BLaER1 treated with 17β-estradiol and CSF1 and Interleukin-3, amounts not matched to agents 10 nM and 100 nM (cell line): ENCODE results near the gene HS6ST3.
A peak's percentile ranks its signal among the peaks of the same experiment; 100 is the strongest.

Experiments used
- H3K27ac ChIP-seq, 11 experiments: shearing (Covaris generic); formaldehyde crosslinking; 2 replicates each; pipeline ENCODE4 v1.8.1; 2022
- H3K27me3 ChIP-seq, 11 experiments: shearing (Covaris generic); formaldehyde crosslinking; 2 replicates each; pipeline ENCODE4 v1.8.1; 2022
- H3K36me3 ChIP-seq, 11 experiments: shearing (Covaris generic); formaldehyde crosslinking; 2 replicates each; pipeline ENCODE4 v1.8.1; 2022
- H3K4me1 ChIP-seq, 10 experiments: shearing (Covaris generic); formaldehyde crosslinking; 2 replicates each; pipeline ENCODE4 v1.8.1; 2022
- H3K4me2 ChIP-seq, 11 experiments: shearing (Covaris generic); formaldehyde crosslinking; 2 replicates each; pipeline ENCODE4 v1.8.1; 2022
- H3K4me3 ChIP-seq, 10 experiments: shearing (Covaris generic); formaldehyde crosslinking; 2 replicates each; pipeline ENCODE4 v1.8.1; 2022
- H3K9ac ChIP-seq, 11 experiments: shearing (Covaris generic); formaldehyde crosslinking; 2 replicates each; pipeline ENCODE4 v1.8.1; 2022
- H3K9me3 ChIP-seq, 11 experiments: shearing (Covaris generic); formaldehyde crosslinking; replicated peaks in 1 of 11; 2 replicates each; pipeline ENCODE4 v1.8.1; 2022
- H4K20me1 ChIP-seq, 11 experiments: shearing (Covaris generic); formaldehyde crosslinking; 2 replicates each; pipeline ENCODE4 v1.8.1; 2022
- Cebpa-rat ChIP-seq, 11 experiments: shearing (Covaris generic); IDR thresholded peaks; 2 replicates each; pipeline ENCODE4 v1.8.1; 2022

The HS6ST3 gene

DNA sequence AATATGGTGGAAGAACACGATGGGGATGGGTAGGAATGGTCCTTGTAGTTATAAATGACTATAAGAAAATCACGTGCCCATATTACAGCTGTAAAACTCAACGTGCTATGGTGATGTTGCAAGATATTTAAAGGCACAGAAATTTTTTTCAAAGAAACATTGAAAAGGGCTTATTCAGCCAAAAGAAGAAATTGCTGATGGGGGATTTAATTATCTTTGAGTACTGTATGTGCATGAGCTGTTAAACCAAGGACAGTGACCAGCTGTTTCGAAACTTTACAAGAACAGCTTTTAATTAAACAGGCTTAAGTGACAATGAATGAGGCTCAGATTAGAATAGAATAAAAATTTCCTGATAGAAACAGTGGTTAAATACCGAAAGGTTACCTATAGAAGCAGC is 339.0 kb downstream of the HS6ST3 start:
- Histone ChIP-seq H4K20me1 (no peaks in the 10 kb centered on the region), H3K4me1 (0 out of 20 replicates have a peak, but pooled peaks cover 0 to 8% (median 0%) of the 10 kb centered on the region in 10 experiments), H3K4me3 (no peak overlapping the region), H3K27ac (no peak overlapping the region), H3K36me3 (no peaks in the 10 kb centered on the region), H3K9ac (no peak overlapping the region), H3K9me3 (no peaks in the 10 kb centered on the region), H3K4me2 (0 out of 22 replicates have a peak overlapping the region, but pooled peaks of 1 of the 11 experiments have one; percentile 9), H3K27me3 (no peaks in the 10 kb centered on the region)
- no peak for TF ChIP-seq Cebpa-rat (IDR thresholded peaks at IDR 0.05)

DNA sequence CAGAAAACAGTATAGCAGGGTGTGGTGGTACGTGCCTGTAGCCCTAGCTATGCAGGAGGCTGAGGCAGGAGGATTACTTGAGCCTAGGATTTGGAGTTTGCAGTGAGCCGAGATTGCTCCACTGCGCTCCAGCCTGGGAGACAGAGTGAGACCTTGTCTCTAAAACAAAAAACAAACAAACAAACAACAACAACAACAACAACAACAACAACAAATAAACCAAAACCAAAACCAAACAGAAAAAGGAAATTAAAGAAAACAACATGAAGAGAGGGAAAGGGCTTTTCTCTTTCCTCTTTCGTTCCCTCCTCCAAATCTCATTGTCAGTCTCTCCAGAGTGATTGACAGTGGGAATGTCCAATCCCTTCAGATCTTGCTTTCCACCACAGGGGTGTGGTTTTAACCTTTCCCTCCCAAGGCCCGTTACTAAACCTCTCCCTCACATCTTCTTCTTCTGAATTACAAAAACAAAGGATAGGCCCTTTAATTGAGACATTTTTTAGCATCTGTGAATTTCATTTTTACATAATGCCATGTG is 341.2 kb downstream of the HS6ST3 start:
- Histone ChIP-seq H3K36me3 (no peaks in the 10 kb centered on the region), H3K4me2 (no peak overlapping the region), H3K9me3 (no peaks in the 10 kb centered on the region), H3K4me3 (no peak overlapping the region), H4K20me1 (no peaks in the 10 kb centered on the region), H3K27ac (no peak overlapping the region), H3K27me3 (no peaks in the 10 kb centered on the region), H3K9ac (no peak overlapping the region), H3K4me1 (0 out of 20 replicates have a peak, but pooled peaks cover 0 to 8% (median 0%) of the 10 kb centered on the region in 10 experiments)
- TF ChIP-seq Cebpa-rat (IDR thresholded peaks at IDR 0.05): no peak

DNA sequence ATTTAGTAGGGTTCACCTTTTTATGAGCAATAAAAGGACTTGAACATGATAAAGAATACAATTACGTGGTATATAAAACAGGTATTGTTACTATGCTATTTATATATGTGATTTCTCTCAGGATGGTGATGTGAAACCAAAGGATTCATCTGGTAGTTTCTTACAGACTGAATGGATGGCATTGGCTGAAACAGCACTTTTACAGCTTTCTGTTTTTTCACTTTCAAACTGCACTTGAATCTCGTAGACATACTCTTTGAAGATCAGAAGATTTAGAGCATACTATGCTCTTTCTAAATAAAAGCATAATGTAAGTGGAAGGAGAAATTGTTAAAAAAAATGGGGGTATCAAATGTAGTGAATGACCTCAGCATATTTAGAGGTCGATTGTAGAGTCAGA is 354.8 kb downstream of the HS6ST3 start:
- H4K20me1 ChIP-seq: no peaks in the 10 kb centered on the region

DNA sequence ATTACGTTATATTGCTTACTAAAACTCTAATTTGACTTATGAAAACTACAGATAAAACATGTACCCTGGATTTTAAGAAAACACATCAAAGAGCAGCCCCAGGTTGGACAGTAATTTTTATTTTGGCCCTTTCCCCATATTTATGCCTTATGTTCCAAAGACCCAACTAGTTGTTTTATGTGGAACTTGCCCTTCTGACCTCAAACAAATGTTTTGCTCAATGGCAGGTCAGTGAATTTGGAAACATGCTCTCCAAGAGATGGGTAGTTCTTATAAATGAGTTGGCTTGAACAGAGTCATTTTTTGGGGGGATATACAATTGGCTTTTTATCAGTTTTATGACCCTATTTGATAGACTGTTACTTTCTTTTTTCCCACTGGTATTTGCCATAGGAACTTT is 360.0 kb downstream of the HS6ST3 start:
- Histone ChIP-seq H3K27me3 (no peaks in the 10 kb centered on the region), H3K4me3 (no peak overlapping the region), H3K4me1 (no peaks in the 10 kb centered on the region), H4K20me1 (no peaks in the 10 kb centered on the region), H3K9ac (no peak overlapping the region), H3K27ac (no peak overlapping the region), H3K36me3 (no peaks in the 10 kb centered on the region), H3K9me3 (no peaks in the 10 kb centered on the region), H3K4me2 (no peak overlapping the region)
- TF ChIP-seq Cebpa-rat (IDR thresholded peaks at IDR 0.05): no peak

More for the DNA sequence above, 354.8 kb downstream of the HS6ST3 start:
- H3K4me2 ChIP-seq: no peak overlapping the region
- no peaks in the 10 kb centered on the region for H3K36me3 ChIP-seq
- no peaks in the 10 kb centered on the region for H3K4me1 ChIP-seq
- no peak for TF ChIP-seq Cebpa-rat (IDR thresholded peaks at IDR 0.05)
- no peaks in the 10 kb centered on the region for H3K27me3 ChIP-seq
- no peak overlapping the region for H3K27ac ChIP-seq
- no peak overlapping the region for H3K9ac ChIP-seq
- H3K9me3 ChIP-seq: no peaks in the 10 kb centered on the region
- no peak overlapping the region for H3K4me3 ChIP-seq

DNA sequence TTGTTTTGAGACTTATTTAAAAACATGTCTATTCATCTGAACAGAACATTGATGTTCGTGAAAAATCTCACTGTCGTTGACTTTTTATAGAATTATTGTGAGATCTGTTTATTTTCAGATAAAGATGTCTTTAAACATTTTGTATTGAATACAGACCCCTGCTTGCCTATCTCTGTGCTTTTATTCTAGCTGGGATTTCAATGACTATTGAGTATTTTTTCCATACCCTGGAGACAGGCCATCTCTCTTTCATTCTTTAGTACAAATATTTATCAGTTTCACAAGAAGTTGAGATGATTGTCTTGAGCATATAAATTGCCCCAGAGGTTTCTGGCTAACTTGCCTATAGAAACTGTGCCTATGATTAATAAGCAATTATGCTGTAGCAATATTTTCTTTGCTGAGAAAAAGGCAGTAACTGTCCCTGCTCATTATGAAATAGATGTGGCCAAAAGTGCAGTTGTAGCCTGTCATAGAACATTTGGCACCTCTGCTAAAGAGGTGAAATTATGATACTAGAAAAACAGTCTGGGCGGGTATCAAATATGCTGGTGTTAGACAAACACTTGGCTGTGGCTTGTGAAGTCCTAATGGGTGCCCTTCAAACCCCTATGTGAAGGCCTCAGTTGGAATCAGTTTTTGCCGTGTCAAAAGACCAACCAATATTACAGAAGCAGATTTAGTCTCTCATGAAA is 360.6 kb downstream of the HS6ST3 start:
- no peak for TF ChIP-seq Cebpa-rat (IDR thresholded peaks at IDR 0.05)
- no peak overlapping the region for H3K4me3 ChIP-seq
- H3K4me2 ChIP-seq: no peak overlapping the region
- H3K27ac ChIP-seq: no peak overlapping the region
- no peaks in the 10 kb centered on the region for H3K27me3 ChIP-seq
- H3K4me1 ChIP-seq: no peaks in the 10 kb centered on the region
- no peaks in the 10 kb centered on the region for H4K20me1 ChIP-seq
- H3K9me3 ChIP-seq: no peaks in the 10 kb centered on the region
- no peaks in the 10 kb centered on the region for H3K36me3 ChIP-seq
- no peak overlapping the region for H3K9ac ChIP-seq

DNA sequence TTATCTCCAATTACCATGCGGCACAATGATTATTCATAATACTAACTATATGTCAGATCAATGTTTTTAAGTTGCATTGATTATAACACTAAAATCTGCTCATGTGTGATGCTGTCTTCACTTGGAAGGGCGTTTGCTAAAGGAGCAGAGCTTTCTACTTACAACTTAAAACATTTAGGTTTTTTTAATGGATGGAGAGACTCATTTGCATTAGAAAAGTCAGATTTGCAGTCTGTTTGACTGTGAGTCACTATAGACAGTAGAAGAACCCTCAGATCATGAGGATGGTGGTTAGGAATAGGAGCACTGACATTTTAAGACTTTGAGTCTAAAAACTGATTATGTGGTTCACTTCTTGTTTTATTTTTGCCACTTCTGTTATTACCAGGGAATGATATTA is 364.6 kb downstream of the HS6ST3 start:
- TF ChIP-seq Cebpa-rat (IDR thresholded peaks at IDR 0.05): no peak
- Histone ChIP-seq H3K36me3 (no peaks in the 10 kb centered on the region), H3K4me2 (no peak overlapping the region)

DNA sequence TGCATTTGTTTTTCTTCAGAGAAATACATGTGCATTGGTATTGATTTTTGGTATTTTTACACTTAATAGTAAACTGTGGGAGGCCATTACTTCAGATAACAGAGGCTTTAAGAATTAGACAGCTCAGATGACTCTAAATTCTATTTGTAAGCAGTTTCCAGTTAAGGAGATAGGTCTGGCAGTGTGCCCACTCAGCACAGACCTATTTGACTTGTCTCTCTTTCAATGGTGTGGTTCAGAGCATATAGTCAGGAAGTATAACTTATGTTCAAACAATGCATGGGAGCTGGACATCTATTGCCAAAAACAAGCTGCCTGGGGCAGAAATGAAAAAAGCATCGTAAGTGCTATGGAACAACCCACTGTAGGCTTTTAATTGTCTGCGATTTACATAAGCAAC is 370.7 kb downstream of the HS6ST3 start:
- Histone ChIP-seq H3K4me2 (no peak overlapping the region), H3K9ac (no peak overlapping the region), H3K27ac (no peak overlapping the region), H3K36me3 (no peaks in the 10 kb centered on the region), H4K20me1 (no peaks in the 10 kb centered on the region), H3K4me3 (no peak overlapping the region), H3K27me3 (no peaks in the 10 kb centered on the region), H3K4me1 (peaks cover 0 to 16% (median 0%) of the 10 kb centered on the region in 10 experiments; a peak in 4 of 20 replicates), H3K9me3 (no peaks in the 10 kb centered on the region)
- no peak for TF ChIP-seq Cebpa-rat (IDR thresholded peaks at IDR 0.05)

More for the DNA sequence above, 364.6 kb downstream of the HS6ST3 start:
- Histone ChIP-seq H3K4me1 (no peaks in the 10 kb centered on the region), H3K4me3 (no peak overlapping the region), H3K9ac (no peak overlapping the region), H3K27ac (no peak overlapping the region), H3K9me3 (no peaks in the 10 kb centered on the region), H4K20me1 (no peaks in the 10 kb centered on the region), H3K27me3 (no peaks in the 10 kb centered on the region)

DNA sequence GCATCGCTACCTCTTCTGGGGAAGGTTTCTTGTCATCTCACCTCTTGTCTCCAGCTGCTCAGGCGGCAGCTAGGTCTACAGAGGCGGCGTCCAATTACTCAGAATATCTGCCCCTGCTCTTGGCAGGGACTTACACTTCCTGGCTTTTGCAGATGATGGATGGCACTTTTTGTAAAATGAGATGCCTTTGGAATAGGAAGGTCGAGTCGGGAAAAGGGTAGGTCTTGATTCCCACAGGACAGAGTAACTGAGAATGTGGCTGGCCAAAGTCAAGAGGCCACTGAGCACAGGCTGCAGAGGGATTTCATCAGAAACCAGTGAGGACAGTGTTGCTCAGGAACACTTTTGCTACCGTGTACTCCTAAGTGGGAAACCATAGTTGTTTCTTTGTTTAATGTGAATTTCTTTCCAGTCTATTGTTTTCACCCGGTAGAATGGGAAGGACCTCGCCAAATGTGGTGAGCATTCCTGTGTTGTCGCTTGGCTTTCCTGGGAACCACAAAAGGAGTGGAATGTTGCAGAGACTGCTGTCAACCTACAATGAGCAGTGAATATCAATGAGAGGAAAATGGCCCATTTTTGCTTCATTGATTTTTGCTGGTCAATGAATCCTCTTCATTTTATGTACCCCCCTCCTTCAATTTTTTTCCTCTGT is 383.7 kb downstream of the HS6ST3 start:
- H3K4me1 ChIP-seq: peaks cover 0 to 8% (median 0%) of the 10 kb centered on the region in 10 experiments; a peak in 4 of 20 replicates
- H3K4me3 ChIP-seq: no peak overlapping the region
- H3K9me3 ChIP-seq: no peaks in the 10 kb centered on the region
- H3K36me3 ChIP-seq: no peaks in the 10 kb centered on the region
- no peaks in the 10 kb centered on the region for H3K27me3 ChIP-seq
- no peak overlapping the region for H3K27ac ChIP-seq
- no peak overlapping the region for H3K4me2 ChIP-seq
- no peaks in the 10 kb centered on the region for H4K20me1 ChIP-seq
- no peak overlapping the region for H3K9ac ChIP-seq
- no peak for TF ChIP-seq Cebpa-rat (IDR thresholded peaks at IDR 0.05)

DNA sequence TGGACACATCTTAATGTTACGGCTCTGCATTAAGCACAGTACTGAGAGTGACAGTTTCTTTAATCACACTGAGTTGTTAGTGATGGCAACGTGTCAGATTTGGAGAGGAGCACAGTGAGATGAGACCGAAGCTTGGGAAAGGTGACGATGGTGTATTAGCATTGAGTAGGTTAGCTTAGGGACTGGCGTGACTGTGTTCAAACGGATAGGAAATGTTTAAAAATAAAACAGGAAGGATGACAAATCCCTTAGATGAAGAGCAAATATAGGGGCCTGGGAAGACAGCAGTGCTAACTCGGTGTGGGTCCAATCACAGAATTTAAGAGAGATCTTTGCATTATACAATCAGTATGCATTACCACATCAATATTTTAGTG is 384.3 kb downstream of the HS6ST3 start:
- peaks cover 0 to 2% (median 0%) of the 10 kb centered on the region in 10 experiments; a peak in 1 of 20 replicates for H3K4me1 ChIP-seq
- no peak overlapping the region for H3K4me3 ChIP-seq
- H3K27ac ChIP-seq: no peak overlapping the region
- no peak overlapping the region for H3K9ac ChIP-seq
- no peaks in the 10 kb centered on the region for H3K36me3 ChIP-seq
- H3K27me3 ChIP-seq: no peaks in the 10 kb centered on the region
- H4K20me1 ChIP-seq: no peaks in the 10 kb centered on the region
- no peaks in the 10 kb centered on the region for H3K9me3 ChIP-seq
- no peak overlapping the region for H3K4me2 ChIP-seq
- TF ChIP-seq Cebpa-rat (IDR thresholded peaks at IDR 0.05): no peak

DNA sequence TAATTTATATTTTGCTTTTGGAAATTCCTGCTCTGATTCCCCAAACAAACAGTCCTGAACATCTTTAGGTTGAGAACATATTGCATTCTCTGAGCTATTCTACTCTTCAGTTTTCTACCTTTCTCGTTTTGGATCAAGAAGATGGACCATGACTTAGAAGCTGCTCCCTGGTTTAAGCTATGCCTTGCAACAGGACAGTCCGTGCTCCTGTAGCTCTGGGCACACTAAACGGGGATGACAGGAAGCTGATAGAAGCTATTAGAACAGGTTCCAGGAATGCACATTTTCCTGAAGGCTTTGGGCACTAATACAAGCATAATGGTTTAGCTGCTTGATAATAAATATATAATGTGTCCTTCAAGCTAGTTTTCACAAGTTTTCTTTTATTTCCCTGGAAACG is 385.2 kb downstream of the HS6ST3 start:
- H3K27ac ChIP-seq: no peak overlapping the region
- H3K4me1 ChIP-seq: no peaks in the 10 kb centered on the region
- H3K27me3 ChIP-seq: no peaks in the 10 kb centered on the region
- no peaks in the 10 kb centered on the region for H3K36me3 ChIP-seq
- no peak for TF ChIP-seq Cebpa-rat (IDR thresholded peaks at IDR 0.05)
- no peak overlapping the region for H3K4me3 ChIP-seq
- no peak overlapping the region for H3K4me2 ChIP-seq
- H4K20me1 ChIP-seq: no peaks in the 10 kb centered on the region
- no peak overlapping the region for H3K9ac ChIP-seq
- no peaks in the 10 kb centered on the region for H3K9me3 ChIP-seq
